K562 (cell line): ENCODE measurements around the gene TRIM44. TPM values are rescaled to one million over a fixed set of nuclear protein-coding genes. Genes with fewer than 3 reads are reported as not detected.

Source experiments
- ATAC-seq: fragments of 200-7000 bp; cut with Tn5 transposase; 3 replicates; pipeline ENCODE4 v1.9.1; 2020; ENCODE audit warnings: moderate library complexity
- BruUV-seq: library from RNA; stranded (reverse); fragments of 400-500 nt; replicated peaks from 2 replicates; lab custom pipeline; 2021; lab: Mats Ljungman, UMichigan
- CTCF ChIA-PET: fragments of 300-600 bp; formaldehyde crosslinking; extraction: SDS; loops from one replicate; lab custom pipeline; 2021; ENCODE audit warnings: low intra/inter-chr PET ratio; lab: Yijun Ruan, JAX
- POLR2A ChIA-PET: fragments of 300-600, 350-650 bp; sonication (Branson Sonifier 250); formaldehyde crosslinking; extraction: SDS; loops from one replicate; lab custom pipeline; 2021; ENCODE audit warnings: antibody characterized with exemption, inconsistent platforms; lab: Yijun Ruan, JAX
- DNase-seq, 4 experiments: peaks; one replicate each; pipeline versions ENCODE4 v3.0.0 to v3.0.0-alpha.2; 2011 to 2018; ENCODE audit warnings: low spot score in 3 of 4, mixed read lengths in 3 of 4; ENCODE audit errors: extremely low read depth in 1 of 4
- FAIRE-seq: peaks from 2 replicates; lab custom pipeline; 2011; peaks lifted over from hg19 to GRCh38; lab: Jason Lieb, UNC
- H2AFZ ChIP-seq: 2 replicates; pipeline ENCODE4 v1.6.0; 2011; ENCODE audit warnings: low read depth, low read length, control low read depth, inconsistent platforms
- H3K27ac ChIP-seq: fragments of 200-600 bp; 3 replicates; pipeline ENCODE4 v1.8.0; 2011; ENCODE audit warnings: low read depth, mild to moderate bottlenecking, control low read depth, inconsistent platforms, low read length, moderate library complexity, mixed read lengths; ENCODE audit errors: extremely low read depth
- H3K27me3 ChIP-seq, 2 experiments: fragments of 300-600 bp in 1 of 2; 2 replicates in 1 of 2; 3 replicates in 1 of 2; pipeline versions ENCODE4 v1.6.0 to v1.8.0; 2011; ENCODE audit warnings: inconsistent platforms in 2 of 2, low read length in 2 of 2, mild to moderate bottlenecking in 1 of 2, mixed read lengths in 1 of 2, moderate library complexity in 1 of 2; ENCODE audit not compliant: control insufficient read depth in 2 of 2, insufficient read depth in 2 of 2
- H3K36me3 ChIP-seq: fragments of 300-600 bp; 3 replicates; pipeline ENCODE4 v1.8.0; 2011; ENCODE audit warnings: mild to moderate bottlenecking, low read length, inconsistent platforms; ENCODE audit not compliant: control insufficient read depth, insufficient read depth
- H3K4me1 ChIP-seq, 2 experiments: fragments of 200-600 bp in 1 of 2; replicated peaks in 1 of 2; 2 replicates in 1 of 2; 3 replicates in 1 of 2; pipeline versions ENCODE4 v1.5.1 to v1.8.0; 2011; ENCODE audit warnings: inconsistent platforms in 2 of 2, low read length in 2 of 2, mild to moderate bottlenecking in 1 of 2, mixed read lengths in 1 of 2, moderate library complexity in 1 of 2; ENCODE audit not compliant: control insufficient read depth in 2 of 2, insufficient read depth in 2 of 2
- H3K4me2 ChIP-seq: 2 replicates; pipeline ENCODE4 v1.6.1; 2011; ENCODE audit warnings: low read length, control low read depth, inconsistent platforms, mixed read lengths; ENCODE audit not compliant: insufficient read depth
- H3K4me3 ChIP-seq: fragments of 200-600 bp; sonication (generic), shearing (Covaris generic); 2 replicates; pipeline ENCODE4 v1.5.1; 2016; ENCODE audit warnings: control low read depth, inconsistent platforms
- H3K79me2 ChIP-seq: fragments of 200-600 bp; 3 replicates; pipeline ENCODE4 v1.8.0; 2011; ENCODE audit warnings: low read length, inconsistent platforms; ENCODE audit not compliant: control insufficient read depth, insufficient read depth
- H3K9ac ChIP-seq, 2 experiments: 2 replicates each; pipeline versions ENCODE4 v1.6.0 to v1.6.1; 2011; ENCODE audit warnings: low read depth in 2 of 2, low read length in 2 of 2, control low read depth in 1 of 2, inconsistent platforms in 1 of 2, mild to moderate bottlenecking in 1 of 2, mixed read lengths in 1 of 2; ENCODE audit not compliant: insufficient read depth in 1 of 2
- H3K9me1 ChIP-seq: one replicate; pipeline ENCODE4 v1.6.0; 2011; ENCODE audit warnings: inconsistent platforms, mild to moderate bottlenecking, low read length, moderate library complexity; ENCODE audit not compliant: control insufficient read depth, insufficient read depth
- H3K9me3 ChIP-seq: replicated peaks from 2 replicates; pipeline ENCODE4 v1.5.1; 2011; ENCODE audit warnings: low read depth, low read length, inconsistent platforms; ENCODE audit not compliant: control insufficient read depth, insufficient read depth
- H4K20me1 ChIP-seq: replicated peaks from 2 replicates; pipeline ENCODE4 v1.6.1; 2011; ENCODE audit warnings: low read length, inconsistent platforms, mixed read lengths; ENCODE audit not compliant: control insufficient read depth, insufficient read depth
- CBFB ChIP-seq: sonication (generic); formaldehyde crosslinking; IDR thresholded peaks from 2 replicates; pipeline ENCODE4 v1.4.0; 2020; ENCODE audit warnings: mild to moderate bottlenecking, missing genetic modification reagents
- CBX3 ChIP-seq, 2 experiments: IDR thresholded peaks; 1 replicate in 1 of 2; 2 replicates in 1 of 2; pipeline ENCODE4 v1.6.1; 2012; ENCODE audit warnings: inconsistent platforms in 2 of 2, low read length in 2 of 2, borderline replicate concordance in 1 of 2, control low read depth in 1 of 2
- CCNT2 ChIP-seq: IDR thresholded peaks from 2 replicates; pipeline ENCODE4 v1.6.1; 2011; ENCODE audit warnings: borderline replicate concordance, low read depth, mild to moderate bottlenecking, moderate library complexity, mixed read lengths, low read length; ENCODE audit not compliant: insufficient read length; ENCODE audit errors: extremely low read depth
- CREB3L1 ChIP-seq: fragments of 450-650 bp; IDR thresholded peaks from 2 replicates; pipeline ENCODE4 v1.6.1; 2014; ENCODE audit warnings: low read depth, mild to moderate bottlenecking, moderate library complexity, borderline replicate concordance
- DMBX1 ChIP-seq: fragments of 250-450 bp; sonication (Bioruptor Pico); IDR thresholded peaks from 2 replicates; pipeline ENCODE4 v1.8.0; 2022; ENCODE audit warnings: inconsistent platforms, mild to moderate bottlenecking, moderate library complexity, borderline replicate concordance
- LCOR ChIP-seq: sonication (generic); formaldehyde crosslinking; IDR thresholded peaks from 2 replicates; pipeline ENCODE4 v1.8.0; 2022; ENCODE audit warnings: mild to moderate bottlenecking, missing genetic modification reagents
- NONO ChIP-seq, 2 experiments: fragments of 200-400 bp in 1 of 2; fragments of 450-650 bp in 1 of 2; formaldehyde crosslinking in 1 of 2; IDR thresholded peaks; 2 replicates each; pipeline ENCODE4 v1.6.1; 2017; ENCODE audit warnings: low read depth in 2 of 2, mild to moderate bottlenecking in 2 of 2, moderate library complexity in 2 of 2, low read length in 1 of 2
- RBM17 ChIP-seq: fragments of 200-400 bp; formaldehyde crosslinking; IDR thresholded peaks from 2 replicates; pipeline ENCODE4 v1.6.1; 2017; ENCODE audit warnings: low read depth, mild to moderate bottlenecking, low read length, borderline replicate concordance
- SOX6 ChIP-seq: fragments of 450-650 bp; IDR thresholded peaks from 2 replicates; pipeline ENCODE4 v1.6.1; 2014; ENCODE audit warnings: mild to moderate bottlenecking
- SRSF7 ChIP-seq: fragments of 200-400 bp; formaldehyde crosslinking; optimal IDR thresholded peaks from 2 replicates; pipeline ENCODE3; 2017; ENCODE audit warnings: mild to moderate bottlenecking, low read depth, low read length
- ZNF398 ChIP-seq: fragments of 250-450 bp; sonication (Bioruptor Pico); IDR thresholded peaks from 2 replicates; pipeline ENCODE4 v1.8.0; 2021; ENCODE audit warnings: moderate library complexity, mild to moderate bottlenecking, inconsistent platforms
- WGBS: fragments of 100-300 bp; shearing (Covaris generic); methylation state at CpG from one replicate; pipeline ENCODE4 v1.1.6; 2016; ENCODE audit warnings: low coverage, mixed read lengths; ENCODE audit not compliant: insufficient coverage; ENCODE audit errors: missing lambda C conversion rate; 5-methylcytosine and 5-hydroxymethylcytosine counted together
- in situ Hi-C: fragments of 300-500 bp; cut with MboI; formaldehyde crosslinking; loops from 4 replicates; pipeline ENCODE4 v1.15.0; 2018; ENCODE audit warnings: inconsistent platforms, mixed read lengths
- intact Hi-C: fragments of 100-400 bp; cut with micrococcal nuclease; formaldehyde crosslinking; loops from 2 replicates; pipeline ENCODE4 v1.14.2; 2022
- polyA plus RNA-seq, 8 experiments: library from polyadenylated mRNA; depleted of rRNA in 4 of 8; stranded (reverse) in 5 of 8; unstranded in 3 of 8; fragments of >200 nt; fragmentation: Nextera tagmentation in 2 of 8; fragmentation: Illumina TruSeq in 1 of 8; extraction: Ambion mirVana in 2 of 8; extraction: Trizol in 1 of 8; gene quantifications; 2 replicates each; pipeline versions ENCODE4 v1.2.1 to v1.2.3, GENCODE V29; 2011 to 2014; ENCODE audit warnings: inconsistent platforms in 1 of 8, missing spikeins in 1 of 8
- total RNA-seq, 7 experiments: library from RNA; depleted of rRNA in 6 of 7; stranded (reverse); fragments of >200 nt in 6 of 7; fragmentation: Illumina TruSeq in 2 of 7; extraction: Trizol in 2 of 7; gene quantifications; 2 replicates each; pipeline versions ENCODE4 v1.2.1 to v1.2.3, GENCODE V29; 2011 to 2021; ENCODE audit warnings: low replicate concordance in 1 of 7

TRIM44 gene
- total and polyA plus RNA-seq, 9 of the 15 experiments (the other 6 are each of a cell fraction or from before 2014, with no cell fraction given), result 8.3 to 105 (median 37.2) TPM

- peak; percentile 54 for ATAC-seq
- POLR2A ChIA-PET, result interaction anchor here (1.8 to 2.0 kb wide), 2 partner anchors 15 to 27 kb away, joined by 4 to 7 read pairs; no protein-coding TSS in a partner anchor
- WGBS, result 16% methylated on average over 1 of the region's 1 CpG
- H2AFZ ChIP-seq, result no peak overlapping the region
- no peak overlapping the region for H3K9ac ChIP-seq
- no peaks in the 10 kb centered on the region; the same call in 1 of the 2 replicates for H4K20me1 ChIP-seq
- no peak overlapping the region for H3K27ac ChIP-seq
- no peaks in the 10 kb centered on the region for H3K9me3 ChIP-seq
- no peak for FAIRE-seq
- in situ Hi-C loops, result no loop called here
- no peak overlapping the region for H3K4me2 ChIP-seq
- no TSS peak for BruUV-seq
- H3K27me3 ChIP-seq, result no peaks in the 10 kb centered on the region
- no peak for DNase-seq
- peaks cover 97% of the 10 kb centered on the region for H3K79me2 ChIP-seq
- no peak overlapping the region for H3K4me3 ChIP-seq
- TF ChIP-seq SRSF7, result no peak
- no peak for TF ChIP-seq DMBX1
- TF ChIP-seq LCOR (CRISPR knock-in tag), result no peak
- TF ChIP-seq CBFB (CRISPR knock-in tag), result no peak
- TF ChIP-seq RBM17, result no peak
- no peak for TF ChIP-seq NONO (IDR thresholded peaks at IDR 0.05; ENCODE audit: low read depth in 2 of 2, low read length in 1 of 2)
- TF ChIP-seq CBX3 (IDR thresholded peaks at IDR 0.05; ENCODE audit: borderline replicate concordance in 1 of 2, low read length in 2 of 2), result no peak
- no peak for TF ChIP-seq ZNF398 (CRISPR knock-in tag)
- TF ChIP-seq SOX6, result no peak
- no peak for TF ChIP-seq CCNT2
- TF ChIP-seq CREB3L1, result no peak
- H3K9me1 ChIP-seq, result no peaks in the 10 kb centered on the region
- peaks cover 4% of the 10 kb centered on the region for H3K36me3 ChIP-seq
- CTCF ChIA-PET, result no interaction called here
- intact Hi-C loops, result no loop called here
- H3K4me1 ChIP-seq, result peaks cover 0 to 20% of the 10 kb centered on the region in 2 experiments; a peak in 3 of 5 replicates
These were observed 13.5 kb downstream of the TRIM44 start for GRCh38 chr11:35675901-35676610.
